ENCODE data around the gene MAPRE3.

The MAPRE3 gene

GRCh38 chr2:27051902-27052645, 81.6 kb downstream of the MAPRE3 start:
- TF ChIP-seq CTCF (IDR thresholded peaks at IDR 0.05; ENCODE audit: insufficient read depth, low read length, poor library complexity, severe bottlenecking) = no peak
- Histone ChIP-seq H3K27me3 (replicated peaks; ENCODE audit: control insufficient read depth, insufficient read depth, low read length) (no peaks in the 10 kb centered on the region), H3K4me3 (replicated peaks; ENCODE audit: low read depth, low read length) (peak overlapping the region; percentile 94), H3K36me3 (ENCODE audit: control insufficient read depth, insufficient read depth, low read length) (peaks cover 13% of the 10 kb centered on the region)
- no peak for DNase-seq (ENCODE audit: extremely low read depth, insufficient read length)

- H3K27me3 ChIP-seq (replicated peaks; ENCODE audit: control insufficient read depth, insufficient read depth, low read length) = no peaks in the 10 kb centered on the region
- peaks cover 20% of the 10 kb centered on the region for H3K36me3 ChIP-seq (ENCODE audit: control insufficient read depth, insufficient read depth, low read length)
- H3K4me3 ChIP-seq (replicated peaks; ENCODE audit: low read depth, low read length) = no peak overlapping the region
- no peak for TF ChIP-seq CTCF (IDR thresholded peaks at IDR 0.05; ENCODE audit: insufficient read depth, low read length, poor library complexity, severe bottlenecking)
- DNase-seq (ENCODE audit: extremely low read depth, insufficient read length) = no peak
Observed at GRCh38 chr2:27053321-27053720, 82.9 kb downstream of the MAPRE3 start.

GRCh38 chr2:27053776-27054175, 83.3 kb downstream of the MAPRE3 start:
- Histone ChIP-seq H3K4me3 (replicated peaks; ENCODE audit: low read depth, low read length) (no peak overlapping the region), H3K36me3 (ENCODE audit: control insufficient read depth, insufficient read depth, low read length) (peaks cover 21% of the 10 kb centered on the region), H3K27me3 (replicated peaks; ENCODE audit: control insufficient read depth, insufficient read depth, low read length) (no peaks in the 10 kb centered on the region)
- no peak for DNase-seq (ENCODE audit: extremely low read depth, insufficient read length)
- TF ChIP-seq CTCF (IDR thresholded peaks at IDR 0.05; ENCODE audit: insufficient read depth, low read length, poor library complexity, severe bottlenecking) = no peak

- DNase-seq (ENCODE audit: extremely low read depth, insufficient read length) = no peak
- H3K36me3 ChIP-seq (ENCODE audit: control insufficient read depth, insufficient read depth, low read length) = peaks cover 21% of the 10 kb centered on the region
- no peaks in the 10 kb centered on the region for H3K27me3 ChIP-seq (replicated peaks; ENCODE audit: control insufficient read depth, insufficient read depth, low read length)
Observed at GRCh38 chr2:27054721-27055120, 84.3 kb downstream of the MAPRE3 start.

GRCh38 chr2:27057184-27057583, 86.7 kb downstream of the MAPRE3 start:
- no peak for TF ChIP-seq CTCF (IDR thresholded peaks at IDR 0.05; ENCODE audit: insufficient read depth, low read length, poor library complexity, severe bottlenecking)
- Histone ChIP-seq H3K36me3 (ENCODE audit: control insufficient read depth, insufficient read depth, low read length) (peaks cover 21% of the 10 kb centered on the region), H3K4me3 (replicated peaks; ENCODE audit: low read depth, low read length) (no peak overlapping the region), H3K27me3 (replicated peaks; ENCODE audit: control insufficient read depth, insufficient read depth, low read length) (no peaks in the 10 kb centered on the region)
- DNase-seq (ENCODE audit: extremely low read depth, insufficient read length) = no peak

More at GRCh38 chr2:27054721-27055120, 84.3 kb downstream of the MAPRE3 start:
- TF ChIP-seq CTCF (IDR thresholded peaks at IDR 0.05; ENCODE audit: insufficient read depth, low read length, poor library complexity, severe bottlenecking) = no peak
- H3K4me3 ChIP-seq (replicated peaks; ENCODE audit: low read depth, low read length) = no peak overlapping the region
